Measurements from ENCODE around the gene MYH9. TPM values are rescaled to one million over a fixed set of nuclear protein-coding genes. Genes with fewer than 3 reads are reported as not detected.

The MYH9 gene
- polyA plus RNA-seq, 1 of the 3 experiments (the other 2 are of a cell fraction): 303 TPM

DNA sequence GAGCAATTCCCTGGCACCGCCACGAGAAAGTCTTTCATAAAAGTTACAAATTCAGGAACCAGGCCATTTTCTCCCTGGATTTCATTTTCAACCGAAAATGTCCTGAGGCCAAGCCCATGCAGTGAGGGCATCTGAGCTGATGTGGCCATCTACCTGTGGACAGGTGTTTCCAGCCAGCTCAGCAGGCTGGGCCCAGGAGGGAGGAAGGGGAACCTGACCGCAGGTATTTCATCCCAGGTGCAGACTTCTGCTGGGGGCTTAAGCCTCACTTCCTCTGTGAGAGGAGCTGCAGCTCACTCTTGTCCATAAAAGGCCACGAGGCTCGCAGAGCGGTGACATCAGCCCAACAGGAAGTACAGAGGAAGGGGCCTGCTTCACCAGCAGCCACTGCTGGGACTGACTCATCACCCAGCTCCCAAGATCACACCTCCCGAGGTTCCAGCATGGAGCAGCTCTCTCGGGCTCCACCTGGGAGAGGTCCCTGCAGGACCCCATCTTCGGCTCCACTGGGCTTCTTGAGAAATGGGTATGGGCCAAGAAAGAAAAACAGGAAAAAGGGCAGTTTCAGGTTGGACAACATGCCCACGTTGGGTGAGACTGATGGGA lies 56.4 kb downstream of the MYH9 start (continued):
- TF ChIP-seq ZBTB33 (IDR thresholded peaks at IDR 0.05; ENCODE audit: borderline replicate concordance, low read depth) (peak; percentile 37; the same call in 1 of the 2 replicates), RFX5 (IDR thresholded peaks at IDR 0.05; ENCODE audit: low read length) (no peak), GABPA (IDR thresholded peaks at IDR 0.05; ENCODE audit: low read depth) (peak; percentile 59), JUND (IDR thresholded peaks at IDR 0.05) (peak; percentile 82), TEAD4 (IDR thresholded peaks at IDR 0.05; ENCODE audit: borderline replicate concordance, insufficient read depth) (0 out of 2 replicates have a peak, but pooled peaks have one; percentile 41), RCOR1 (IDR thresholded peaks at IDR 0.05; ENCODE audit: low read length) (no peak), TAF1 (IDR thresholded peaks at IDR 0.05; ENCODE audit: borderline replicate concordance, low read depth, low read length) (no peak), EP300 (IDR thresholded peaks at IDR 0.05; ENCODE audit: borderline replicate concordance in 1 of 2, low read depth in 1 of 2, low read length in 1 of 2) (peak in 1 of 2 experiments; percentile 86; a peak in 2 of 4 replicates), POLR2AphosphoS5 (IDR thresholded peaks at IDR 0.05; ENCODE audit: low read depth, low read length) (peak; percentile 46; the same call in 1 of the 2 replicates), NFIC (IDR thresholded peaks at IDR 0.05; ENCODE audit: borderline replicate concordance) (peak; percentile 62; the same call in 1 of the 2 replicates), FOXJ3 (CRISPR knock-in tag; IDR thresholded peaks at IDR 0.05) (no peak), RXRA (IDR thresholded peaks at IDR 0.05; ENCODE audit: borderline replicate concordance, low read depth) (0 out of 2 replicates have a peak, but pooled peaks have one; percentile 48), PBX3 (IDR thresholded peaks at IDR 0.05) (peak; percentile 61; the same call in 1 of the 2 replicates), ELF1 (IDR thresholded peaks at IDR 0.05) (peak; percentile 73)
- TF ChIP-seq, protein P1, sequence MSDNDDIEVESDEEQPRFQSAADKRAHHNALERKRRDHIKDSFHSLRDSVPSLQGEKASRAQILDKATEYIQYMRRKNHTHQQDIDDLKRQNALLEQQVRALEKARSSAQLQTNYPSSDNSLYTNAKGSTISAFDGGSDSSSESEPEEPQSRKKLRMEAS (IDR thresholded peaks at IDR 0.05; ENCODE audit: low read depth): peak; percentile 96

DNA sequence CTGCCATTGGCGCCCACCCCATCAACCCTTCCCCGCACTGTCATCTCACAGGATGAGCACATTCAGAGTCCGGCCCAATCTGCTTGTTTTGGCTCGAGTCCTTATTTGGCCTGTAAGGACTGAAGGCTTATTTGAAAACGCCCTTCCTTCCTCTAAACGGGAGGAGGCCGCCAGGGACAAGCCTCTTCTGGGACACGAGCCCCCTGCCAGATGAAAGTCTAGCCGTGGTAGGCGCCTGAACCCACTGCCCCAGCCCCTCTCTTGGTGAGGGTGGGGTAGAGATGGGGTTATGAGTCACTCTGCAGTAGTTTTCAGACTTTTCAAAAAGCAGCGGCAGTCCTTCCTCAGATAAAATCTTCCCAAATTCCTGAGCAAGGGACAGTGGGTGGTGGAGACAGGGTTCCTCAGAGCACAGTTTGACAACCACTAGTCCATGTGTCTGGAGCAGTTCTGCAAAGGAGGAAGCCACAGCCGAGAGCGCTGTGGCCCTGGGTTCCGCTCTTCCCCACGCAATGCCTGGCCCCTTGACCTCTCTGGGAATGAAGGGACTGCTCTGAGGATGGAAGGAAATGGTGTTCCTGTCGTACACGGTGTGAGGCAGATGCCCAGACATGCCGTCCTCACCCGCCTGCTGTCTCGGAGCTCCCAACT lies 57.0 kb downstream of the MYH9 start:
- Histone ChIP-seq H3F3A (replicated peaks; ENCODE audit: insufficient read depth) (peaks cover 77% of the 10 kb centered on the region), H3K9me2 (no peaks in the 10 kb centered on the region), H3K4me3 (ENCODE audit: low read depth in 2 of 2, low read length in 1 of 2) (no peak overlapping the region), H3K36me3 (replicated peaks in 1 of 2; ENCODE audit: control insufficient read depth in 1 of 2, insufficient read depth in 2 of 2, low read length in 1 of 2) (peaks cover 38 to 47% of the 10 kb centered on the region in 2 experiments), H3K27me3 (ENCODE audit: insufficient read depth) (no peaks in the 10 kb centered on the region), H3K27ac (ENCODE audit: low read depth in 2 of 2, low read length in 1 of 2) (peak overlapping the region; percentile 88 to 98), H3K79me2 (ENCODE audit: insufficient read depth) (peaks cover 99% of the 10 kb centered on the region), H3K9me3 (no peaks in the 10 kb centered on the region), H3K9ac (peak overlapping the region; percentile 65), H3K4me1 (ENCODE audit: control insufficient read depth in 1 of 2, insufficient read depth in 2 of 2, low read depth in 1 of 2, low read length in 1 of 2) (peaks cover 64 to 91% of the 10 kb centered on the region in 2 experiments), H2AFZ (ENCODE audit: low read depth) (no peak overlapping the region), H4K20me1 (ENCODE audit: insufficient read depth) (no peaks in the 10 kb centered on the region; the same call in 1 of the 2 replicates), H3K4me2 (peak overlapping the region; percentile 63)
- POLR2A ChIA-PET: interaction anchor here (1.3 kb wide), 1 partner anchor 152 kb away, joined by 4 read pairs; no protein-coding TSS in a partner anchor
- DNase-seq: no peak
- 21% methylated on average over 18 of the region's 20 CpGs for WGBS (ENCODE audit: low lambda C conversion rate)
- CTCF ChIA-PET: interaction anchor here (1.5 to 4.9 kb wide), 3 partner anchors 20 to 140 kb away, joined by 3 to 34 read pairs (median 7); no protein-coding TSS in a partner anchor
- TF ChIP-seq SIN3A (IDR thresholded peaks at IDR 0.05; ENCODE audit: borderline replicate concordance, low read depth, low read length) (peak; percentile 26; the same call in 1 of the 2 replicates), RCOR1 (IDR thresholded peaks at IDR 0.05; ENCODE audit: low read length) (no peak), TEAD4 (IDR thresholded peaks at IDR 0.05; ENCODE audit: borderline replicate concordance, insufficient read depth) (0 out of 2 replicates have a peak, but pooled peaks have one; percentile 10), FOSL2 (IDR thresholded peaks at IDR 0.05; ENCODE audit: borderline replicate concordance, low read depth) (peak; percentile 42; the same call in 1 of the 2 replicates), POLR2AphosphoS5 (IDR thresholded peaks at IDR 0.05; ENCODE audit: low read depth, low read length) (no peak), SMC3 (IDR thresholded peaks at IDR 0.05; ENCODE audit: low read depth, low read length) (no peak), RXRA (IDR thresholded peaks at IDR 0.05; ENCODE audit: borderline replicate concordance, low read depth) (peak; percentile 61; the same call in 1 of the 2 replicates), EP300 (IDR thresholded peaks at IDR 0.05; ENCODE audit: borderline replicate concordance in 1 of 2, low read depth in 1 of 2, low read length in 1 of 2) (no peak; a peak in 2 of 4 replicates), RAD21 (IDR thresholded peaks at IDR 0.05; ENCODE audit: low read length) (no peak), GABPA (IDR thresholded peaks at IDR 0.05; ENCODE audit: low read depth) (no peak), TCF12 (IDR thresholded peaks at IDR 0.05) (peak; percentile 52; the same call in 1 of the 2 replicates), CHD2 (IDR thresholded peaks at IDR 0.05; ENCODE audit: low read length, partially characterized antibody) (no peak)
- TF ChIP-seq, protein P2, sequence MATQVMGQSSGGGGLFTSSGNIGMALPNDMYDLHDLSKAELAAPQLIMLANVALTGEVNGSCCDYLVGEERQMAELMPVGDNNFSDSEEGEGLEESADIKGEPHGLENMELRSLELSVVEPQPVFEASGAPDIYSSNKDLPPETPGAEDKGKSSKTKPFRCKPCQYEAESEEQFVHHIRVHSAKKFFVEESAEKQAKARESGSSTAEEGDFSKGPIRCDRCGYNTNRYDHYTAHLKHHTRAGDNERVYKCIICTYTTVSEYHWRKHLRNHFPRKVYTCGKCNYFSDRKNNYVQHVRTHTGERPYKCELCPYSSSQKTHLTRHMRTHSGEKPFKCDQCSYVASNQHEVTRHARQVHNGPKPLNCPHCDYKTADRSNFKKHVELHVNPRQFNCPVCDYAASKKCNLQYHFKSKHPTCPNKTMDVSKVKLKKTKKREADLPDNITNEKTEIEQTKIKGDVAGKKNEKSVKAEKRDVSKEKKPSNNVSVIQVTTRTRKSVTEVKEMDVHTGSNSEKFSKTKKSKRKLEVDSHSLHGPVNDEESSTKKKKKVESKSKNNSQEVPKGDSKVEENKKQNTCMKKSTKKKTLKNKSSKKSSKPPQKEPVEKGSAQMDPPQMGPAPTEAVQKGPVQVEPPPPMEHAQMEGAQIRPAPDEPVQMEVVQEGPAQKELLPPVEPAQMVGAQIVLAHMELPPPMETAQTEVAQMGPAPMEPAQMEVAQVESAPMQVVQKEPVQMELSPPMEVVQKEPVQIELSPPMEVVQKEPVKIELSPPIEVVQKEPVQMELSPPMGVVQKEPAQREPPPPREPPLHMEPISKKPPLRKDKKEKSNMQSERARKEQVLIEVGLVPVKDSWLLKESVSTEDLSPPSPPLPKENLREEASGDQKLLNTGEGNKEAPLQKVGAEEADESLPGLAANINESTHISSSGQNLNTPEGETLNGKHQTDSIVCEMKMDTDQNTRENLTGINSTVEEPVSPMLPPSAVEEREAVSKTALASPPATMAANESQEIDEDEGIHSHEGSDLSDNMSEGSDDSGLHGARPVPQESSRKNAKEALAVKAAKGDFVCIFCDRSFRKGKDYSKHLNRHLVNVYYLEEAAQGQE (IDR thresholded peaks at IDR 0.05; ENCODE audit: low read depth, low read length): no peak
- TF ChIP-seq, protein P1 (IDR thresholded peaks at IDR 0.05; ENCODE audit: low read depth): peak; percentile 68

Measured in SK-N-SH (cell line).